Ovary (tissue), 9 donors: Measurements from ENCODE around the gene STK10. TPM values are rescaled to one million over a fixed set of nuclear protein-coding genes. Genes with fewer than 3 reads are reported as not detected.

Source experiments
- DNase-seq, 5 donors: peaks; one replicate each; pipeline ENCODE4 v3.0.0-alpha.2; 2019 to 2020
- H3K27ac ChIP-seq, 2 donors: fragments of 200-600 bp; one replicate each; pipeline versions ENCODE4 v1.5.1 to v1.8.0; 2019 to 2022
- H3K27me3 ChIP-seq: fragments of 200-600 bp; one replicate; pipeline ENCODE4 v1.8.0; 2022
- H3K36me3 ChIP-seq: fragments of 200-600 bp; sonication (generic); one replicate; pipeline ENCODE4 v1.5.1; 2019
- H3K4me1 ChIP-seq: one replicate; pipeline ENCODE4 v1.8.1; 2013; ENCODE audit warnings: mild to moderate bottlenecking, moderate library complexity; ENCODE audit not compliant: insufficient read depth
- H3K4me3 ChIP-seq: fragments of 200-600 bp; sonication (generic); one replicate; pipeline ENCODE4 v1.5.1; 2017
- H3K9me3 ChIP-seq, 2 donors: fragments of 200-600 bp in 1 of 2; sonication (generic) in 1 of 2; one replicate each; pipeline versions ENCODE4 v1.5.1 to v1.8.1; 2013 to 2019; ENCODE audit warnings: mild to moderate bottlenecking in 1 of 2, moderate library complexity in 1 of 2
- EP300 ChIP-seq: sonication (generic); formaldehyde crosslinking; IDR thresholded peaks from one replicate; pipeline ENCODE4 v1.6.1; 2017; ENCODE audit warnings: antibody characterized with exemption
- POLR2A ChIP-seq: fragments of 450-650 bp; IDR thresholded peaks from one replicate; pipeline ENCODE4 v1.6.1; 2017; ENCODE audit warnings: antibody characterized with exemption, mild to moderate bottlenecking, moderate library complexity
- WGBS, 3 donors: extraction: QIAGEN DNeasy Blood & Tissue Kit in 1 of 3; methylation state at CpG; one replicate each; pipeline versions ENCODE4 v1.1.5 to v1.1.7; 2013 to 2017; 5-methylcytosine and 5-hydroxymethylcytosine counted together
- intact Hi-C, 4 donors: fragments of 100-400 bp; cut with DNase I; formaldehyde crosslinking; loops; one replicate each; pipeline versions ENCODE4 v1.11.0 to v1.15.1; 2022 to 2023
- polyA plus RNA-seq, 2 donors: library from polyadenylated mRNA; stranded (reverse); fragments of 200-250 nt in 1 of 2; fragments of 350-450 nt in 1 of 2; fragmentation: Illumina TruSeq in 1 of 2; extraction: RNeasy Lipid Tissue Mini Kit (QIAGEN cat#74804) in 1 of 2; gene quantifications; one replicate each; pipeline ENCODE4 v1.2.3, GENCODE V29; 2013 to 2014
- total RNA-seq, 7 donors: library from RNA; depleted of rRNA in 2 of 7; stranded (reverse); fragments of >200 nt in 2 of 7; fragmentation: NEBNext Ultra II Directional in 3 of 7; extraction: Animal tissue kit (Norgen Biotek cat#: 25700) in 3 of 7; gene quantifications; one replicate each; pipeline versions ENCODE4 v1.1.0 to v1.2.4, GENCODE V29; 2016 to 2023
- TF ChIP-seq, protein P1 (sequence below), 3 donors: fragments of 450-650 bp in 2 of 3; fragments of 200-600 bp in 1 of 3; IDR thresholded peaks; one replicate each; pipeline versions ENCODE4 v1.5.1 to v1.8.0; 2016 to 2022; ENCODE audit warnings: antibody characterized with exemption in 3 of 3, mild to moderate bottlenecking in 1 of 3
- donor health status: DM: no; HTN: no; CAD: no; lungs with moderate emphysema.
- donor health status: DM: no; HTN: no; CAD: no.
- donor health status: Bipolar disorder and iron deficiency.
- donor health status: DM: yes; HTN: yes; CAD: no.
- donor health status: DM: no; HTN: no; CAD: no.
- donor health status: DM: yes; HTN: yes; CAD: no.

Gene STK10
- total and polyA plus RNA-seq, 9 donors, result 5.4 to 15.5 (median 10.0) TPM

DNA sequence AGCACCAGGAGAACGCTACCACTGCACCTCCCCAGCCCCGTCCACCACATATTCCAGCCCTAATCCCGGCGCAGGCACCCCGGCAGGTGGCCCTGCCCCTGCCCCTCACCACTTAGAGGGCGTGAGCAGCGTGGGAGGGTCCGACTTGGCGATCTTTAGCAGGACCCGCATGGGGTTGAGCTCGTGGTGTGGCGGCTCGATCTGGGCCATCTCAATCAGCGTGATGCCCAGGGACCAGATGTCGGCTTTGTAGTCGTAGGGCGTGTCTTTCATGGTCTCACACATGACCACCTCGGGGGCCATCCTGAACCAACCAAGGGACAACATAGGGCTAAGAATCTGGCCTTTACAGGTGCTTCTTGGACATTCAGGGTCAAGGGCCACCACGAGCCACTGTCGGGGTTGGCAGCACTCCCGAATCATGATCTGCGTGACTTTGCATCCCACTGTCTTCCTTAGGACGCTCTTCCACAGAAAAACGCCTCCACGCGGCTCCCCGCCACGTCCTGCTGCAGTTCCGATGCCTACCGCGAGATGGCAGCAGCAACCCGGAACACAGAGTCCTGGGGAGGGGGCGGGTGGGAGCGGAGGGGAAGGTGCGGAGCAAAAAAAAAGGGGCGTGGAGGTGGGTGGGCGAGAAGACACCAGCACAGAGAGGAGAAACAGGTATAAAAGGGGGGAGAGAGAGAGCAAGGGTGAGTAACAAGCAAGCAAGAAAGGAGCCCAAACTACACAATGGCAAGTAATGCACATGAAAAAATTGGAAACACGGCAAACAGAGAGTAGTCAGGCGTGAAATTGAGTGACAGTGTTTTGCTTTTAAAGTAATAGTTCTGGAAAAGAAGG is 81.3 kb downstream of the STK10 start:
- peaks cover 6% of the 10 kb centered on the region for H3K4me1 ChIP-seq
- no peaks in the 10 kb centered on the region for H3K27me3 ChIP-seq
- intact Hi-C loops, result loop anchor here (2.0 to 10.0 kb wide), 7 partner anchors 81 to 851 kb away; partner anchors contain the start of genes STK10 (in 3 of the 4) and RPL26L1 (in 1 of the 4)
- TF ChIP-seq, protein P1, sequence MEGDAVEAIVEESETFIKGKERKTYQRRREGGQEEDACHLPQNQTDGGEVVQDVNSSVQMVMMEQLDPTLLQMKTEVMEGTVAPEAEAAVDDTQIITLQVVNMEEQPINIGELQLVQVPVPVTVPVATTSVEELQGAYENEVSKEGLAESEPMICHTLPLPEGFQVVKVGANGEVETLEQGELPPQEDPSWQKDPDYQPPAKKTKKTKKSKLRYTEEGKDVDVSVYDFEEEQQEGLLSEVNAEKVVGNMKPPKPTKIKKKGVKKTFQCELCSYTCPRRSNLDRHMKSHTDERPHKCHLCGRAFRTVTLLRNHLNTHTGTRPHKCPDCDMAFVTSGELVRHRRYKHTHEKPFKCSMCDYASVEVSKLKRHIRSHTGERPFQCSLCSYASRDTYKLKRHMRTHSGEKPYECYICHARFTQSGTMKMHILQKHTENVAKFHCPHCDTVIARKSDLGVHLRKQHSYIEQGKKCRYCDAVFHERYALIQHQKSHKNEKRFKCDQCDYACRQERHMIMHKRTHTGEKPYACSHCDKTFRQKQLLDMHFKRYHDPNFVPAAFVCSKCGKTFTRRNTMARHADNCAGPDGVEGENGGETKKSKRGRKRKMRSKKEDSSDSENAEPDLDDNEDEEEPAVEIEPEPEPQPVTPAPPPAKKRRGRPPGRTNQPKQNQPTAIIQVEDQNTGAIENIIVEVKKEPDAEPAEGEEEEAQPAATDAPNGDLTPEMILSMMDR (IDR thresholded peaks at IDR 0.05), result peak; percentile 62 to 75 (median 75)
- TF ChIP-seq POLR2A, result no peak
- H3K9me3 ChIP-seq, result no peaks in the 10 kb centered on the region
- H3K27ac ChIP-seq, result no peak overlapping the region
- peak; percentile 51 to 84 (median 75) for DNase-seq
- H3K4me3 ChIP-seq, result no peak overlapping the region
- H3K36me3 ChIP-seq, result no peaks in the 10 kb centered on the region
- WGBS, 3 donors, result 17 to 25% (median 24%) methylated on average over 39 of the region's 39 CpGs

DNA sequence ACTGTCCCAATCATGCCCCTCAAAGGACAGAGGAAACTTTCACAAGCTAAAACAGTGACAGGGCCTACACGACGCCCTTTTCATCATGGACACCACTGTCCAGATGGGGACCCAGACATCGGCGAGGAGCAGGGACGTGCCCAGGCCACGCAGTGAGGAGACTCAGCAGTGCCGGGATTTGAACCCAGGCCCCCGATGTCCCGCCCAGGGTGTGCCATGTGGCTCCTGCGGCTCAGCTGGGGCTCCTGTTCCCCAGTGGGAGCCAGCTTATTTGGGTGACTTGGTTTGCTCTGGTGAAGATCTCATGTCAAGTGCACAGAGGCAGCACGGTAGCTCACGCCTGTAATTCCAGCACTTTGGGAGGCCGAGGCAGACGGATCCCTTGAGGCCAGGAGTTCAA is 82.2 kb downstream of the STK10 start:
- WGBS, 3 donors, result 93 to 96% (median 94%) methylated on average over 14 of the region's 14 CpGs
- intact Hi-C loops, result loop anchor here (2.0 to 10.0 kb wide), 7 partner anchors 81 to 851 kb away; partner anchors contain the start of genes STK10 (in 3 of the 4) and RPL26L1 (in 1 of the 4)
- TF ChIP-seq EP300 (no peak), POLR2A (no peak)
- TF ChIP-seq, protein P1 (IDR thresholded peaks at IDR 0.05), result no peak
- no peak overlapping the region for H3K27ac ChIP-seq
- H3K9me3 ChIP-seq, result no peaks in the 10 kb centered on the region
- H3K36me3 ChIP-seq, result no peaks in the 10 kb centered on the region
- H3K27me3 ChIP-seq, result no peaks in the 10 kb centered on the region
- peaks cover 2% of the 10 kb centered on the region for H3K4me1 ChIP-seq
- no peak overlapping the region for H3K4me3 ChIP-seq
- DNase-seq, result no peak

DNA sequence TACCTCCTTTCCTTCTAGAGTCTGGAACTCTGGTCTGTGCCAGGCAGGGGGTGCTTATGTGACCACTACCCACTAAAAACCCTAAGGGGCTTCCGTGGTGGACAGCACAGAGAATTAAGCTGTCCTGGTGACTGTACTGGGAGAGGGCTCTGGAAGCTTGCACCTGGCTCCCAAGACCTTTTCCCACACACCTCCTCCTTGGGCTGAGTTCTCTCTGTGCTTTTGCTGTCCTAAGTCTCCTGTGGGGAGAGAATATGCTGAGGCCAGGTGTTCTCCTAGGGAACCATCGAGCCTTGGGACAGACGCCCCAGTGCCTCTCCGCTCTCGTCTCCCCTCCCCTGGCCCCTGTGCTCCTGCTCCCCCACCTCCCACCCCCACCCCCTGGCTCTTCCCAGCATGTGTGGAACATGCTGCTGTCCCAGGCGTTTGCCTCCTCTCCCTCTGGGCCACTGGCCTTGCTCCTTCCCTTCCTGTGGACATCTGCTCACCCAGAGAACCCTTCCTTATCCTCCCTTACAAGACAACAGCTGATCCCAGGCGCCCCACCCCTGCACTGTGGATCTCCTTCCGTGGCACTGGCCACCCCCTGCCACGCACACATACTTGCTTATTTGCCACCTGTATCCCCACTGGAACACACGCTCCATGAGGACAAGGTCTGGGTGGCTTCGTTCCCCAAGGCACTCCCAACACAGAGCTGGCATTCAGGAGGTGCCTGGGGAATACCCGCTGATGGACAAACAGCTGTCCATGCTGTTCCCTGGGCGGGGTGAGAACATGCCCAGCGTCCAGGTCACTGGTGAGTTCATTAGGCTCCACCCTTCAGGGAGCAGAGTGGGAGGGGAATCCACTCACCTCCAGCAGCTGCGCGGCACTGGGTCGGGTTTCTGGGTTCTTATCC is 83.0 kb downstream of the STK10 start:
- H3K4me3 ChIP-seq, result no peak overlapping the region
- no peak for DNase-seq
- TF ChIP-seq, protein P1 (IDR thresholded peaks at IDR 0.05), result no peak
- TF ChIP-seq EP300, result no peak
- no peak for TF ChIP-seq POLR2A
- no peaks in the 10 kb centered on the region for H3K27me3 ChIP-seq
- intact Hi-C loops, result loop anchor here (5.0 to 10.0 kb wide), 6 partner anchors 82 to 852 kb away; partner anchors contain the start of genes STK10 (in 2 of the 4) and RPL26L1 (in 1 of the 4)
- peaks cover 2% of the 10 kb centered on the region for H3K4me1 ChIP-seq
- H3K36me3 ChIP-seq, result no peaks in the 10 kb centered on the region
- H3K27ac ChIP-seq, result no peak overlapping the region
- H3K9me3 ChIP-seq, result no peaks in the 10 kb centered on the region
- WGBS, 3 donors, result 80 to 88% (median 88%) methylated on average over 17 of the region's 17 CpGs

DNA sequence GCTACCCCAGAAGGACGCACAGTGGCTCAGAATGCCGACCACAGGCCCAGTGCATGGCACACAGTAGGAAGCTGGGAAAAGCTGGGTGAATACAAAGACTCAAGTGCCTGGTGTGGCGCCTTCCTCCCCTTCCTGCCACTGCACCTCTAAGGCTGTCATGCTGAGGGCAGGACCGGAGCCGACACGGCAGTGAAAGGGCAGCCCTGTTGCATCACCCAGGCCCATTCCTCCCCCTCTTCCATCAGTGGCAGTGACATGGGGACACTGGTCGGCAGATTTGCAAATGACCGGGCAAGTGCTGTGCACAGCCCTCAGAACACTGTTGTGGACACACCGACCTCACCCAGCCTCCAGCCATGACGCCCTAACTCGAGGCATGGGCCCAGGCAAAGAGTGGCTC is 84.0 kb downstream of the STK10 start:
- H3K4me3 ChIP-seq, result no peak overlapping the region
- WGBS, 3 donors, result 89 to 96% (median 94%) methylated on average over 11 of the region's 11 CpGs
- no peaks in the 10 kb centered on the region for H3K27me3 ChIP-seq
- intact Hi-C loops, result loop anchor here in 2 of 4 donors (10.0 kb wide), 2 partner anchors 191 to 341 kb away; no protein-coding TSS in a partner anchor
- TF ChIP-seq POLR2A (no peak), EP300 (no peak)
- TF ChIP-seq, protein P1 (IDR thresholded peaks at IDR 0.05), result no peak
- H3K4me1 ChIP-seq, result peaks cover 2% of the 10 kb centered on the region
- H3K27ac ChIP-seq, result no peak overlapping the region
- no peaks in the 10 kb centered on the region for H3K9me3 ChIP-seq
- no peaks in the 10 kb centered on the region for H3K36me3 ChIP-seq
- DNase-seq, result no peak
